IMR-90 (cell line): Measurements from ENCODE around the gene ACSL3. TPM values are rescaled to one million over a fixed set of nuclear protein-coding genes. Genes with fewer than 3 reads are reported as not detected.

ENCODE experiments used
- ATAC-seq: fragments of 200-7000 bp; cut with Tn5 transposase; 2 replicates; pipeline ENCODE4 v1.9.1; 2020; ENCODE audit warnings: low read depth, mild to moderate bottlenecking, moderate library complexity
- BruUV-seq: library from RNA; stranded (reverse); fragments of 400-500 nt; replicated peaks from 2 replicates; lab custom pipeline; 2021; lab: Mats Ljungman, UMichigan
- CTCF ChIA-PET: fragments of 300-600 bp; formaldehyde crosslinking; extraction: SDS; loops from one replicate; lab custom pipeline; 2021; ENCODE audit warnings: antibody characterized with exemption; lab: Yijun Ruan, JAX
- POLR2A ChIA-PET: fragments of 300-600 bp; sonication (Branson Sonifier 250); formaldehyde crosslinking; loops from one replicate; lab custom pipeline; 2022; ENCODE audit warnings: antibody characterized with exemption; ENCODE audit not compliant: unreplicated experiment; lab: Charles Lee
- DNase-seq: peaks from one replicate; pipeline ENCODE4 v3.0.0; 2013
- H2AFZ ChIP-seq: replicated peaks from 2 replicates; pipeline ENCODE3; 2013; ENCODE audit warnings: low read length, mild to moderate bottlenecking; ENCODE audit not compliant: poor library complexity
- H2AK5ac ChIP-seq: 2 replicates; pipeline ENCODE4 v1.6.1; 2013; ENCODE audit warnings: low read depth, low read length, inconsistent platforms
- H2AK9ac ChIP-seq: replicated peaks from 2 replicates; pipeline ENCODE3; 2013; ENCODE audit warnings: mild to moderate bottlenecking, low read depth, low read length, moderate library complexity; ENCODE audit not compliant: poor library complexity
- H2BK120ac ChIP-seq: 2 replicates; pipeline ENCODE4 v1.6.1; 2013; ENCODE audit warnings: low read depth, low read length, inconsistent platforms
- H2BK15ac ChIP-seq: 3 replicates; pipeline ENCODE4 v1.6.1; 2013; ENCODE audit warnings: low read depth, low read length, inconsistent platforms
- H2BK20ac ChIP-seq: 2 replicates; pipeline ENCODE4 v1.6.1; 2013; ENCODE audit warnings: low read depth, mild to moderate bottlenecking, inconsistent platforms, low read length, moderate library complexity
- H2BK5ac ChIP-seq: 2 replicates; pipeline ENCODE4 v1.6.1; 2013; ENCODE audit warnings: mild to moderate bottlenecking, low read depth, low read length, inconsistent platforms; ENCODE audit not compliant: poor library complexity, severe bottlenecking
- H3K14ac ChIP-seq: replicated peaks from 2 replicates; pipeline ENCODE4 v1.6.1; 2013; ENCODE audit warnings: low read depth, low read length, inconsistent platforms
- H3K18ac ChIP-seq: 2 replicates; pipeline ENCODE4 v1.6.1; 2013; ENCODE audit warnings: low read depth, low read length, control low read depth
- H3K23ac ChIP-seq: 2 replicates; pipeline ENCODE4 v1.6.1; 2013; ENCODE audit warnings: low read depth, low read length, inconsistent platforms
- H3K27ac ChIP-seq: 2 replicates; pipeline ENCODE4 v1.5.1; 2013; ENCODE audit warnings: mild to moderate bottlenecking, control low read depth, low read length; ENCODE audit not compliant: insufficient read depth
- H3K27me3 ChIP-seq: 2 replicates; pipeline ENCODE4 v1.6.1; 2013; ENCODE audit warnings: low read length; ENCODE audit not compliant: control insufficient read depth, insufficient read depth
- H3K36me3 ChIP-seq: 2 replicates; pipeline ENCODE4 v1.6.1; 2013; ENCODE audit warnings: low read length, mixed read lengths; ENCODE audit not compliant: control insufficient read depth, insufficient read depth
- H3K4ac ChIP-seq: 2 replicates; pipeline ENCODE4 v1.6.1; 2013; ENCODE audit warnings: low read depth, low read length, inconsistent platforms
- H3K4me1 ChIP-seq: 2 replicates; pipeline ENCODE4 v1.6.1; 2013; ENCODE audit warnings: low read length, mixed read lengths; ENCODE audit not compliant: control insufficient read depth, insufficient read depth
- H3K4me2 ChIP-seq: 2 replicates; pipeline ENCODE4 v1.6.1; 2013; ENCODE audit warnings: low read depth, mild to moderate bottlenecking, control low read depth, low read length, moderate library complexity
- H3K4me3 ChIP-seq: 2 replicates; pipeline ENCODE4 v1.5.1; 2013; ENCODE audit warnings: low read depth, mild to moderate bottlenecking, control low read depth, low read length, moderate library complexity; ENCODE audit not compliant: insufficient read depth
- H3K56ac ChIP-seq: 2 replicates; pipeline ENCODE4 v1.6.1; 2013; ENCODE audit warnings: low read length, inconsistent platforms; ENCODE audit not compliant: insufficient read depth; ENCODE audit errors: extremely low read depth
- H3K79me1 ChIP-seq, 2 experiments: 2 replicates each; pipeline ENCODE4 v1.6.1; 2013; ENCODE audit warnings: low read length in 2 of 2, inconsistent platforms in 1 of 2, low read depth in 1 of 2
- H3K9ac ChIP-seq: 2 replicates; pipeline ENCODE4 v1.6.1; 2013; ENCODE audit warnings: low read depth, low read length, control low read depth
- H3K9me1 ChIP-seq: 2 replicates; pipeline ENCODE4 v1.6.1; 2013; ENCODE audit warnings: low read length, inconsistent platforms; ENCODE audit not compliant: insufficient read depth
- H3K9me3 ChIP-seq: 2 replicates; pipeline ENCODE4 v1.6.1; 2013; ENCODE audit warnings: low read length; ENCODE audit not compliant: control insufficient read depth, insufficient read depth
- H4K20me1 ChIP-seq: 2 replicates; pipeline ENCODE4 v1.6.1; 2013; ENCODE audit warnings: low read length, inconsistent platforms; ENCODE audit not compliant: insufficient read depth
- H4K5ac ChIP-seq: 2 replicates; pipeline ENCODE4 v1.6.1; 2013; ENCODE audit warnings: mild to moderate bottlenecking, low read depth, low read length, control low read depth
- H4K8ac ChIP-seq, 2 experiments: 2 replicates each; pipeline ENCODE4 v1.6.1; 2013; ENCODE audit warnings: low read depth in 2 of 2, low read length in 2 of 2, control low read depth in 1 of 2, inconsistent platforms in 1 of 2
- H4K91ac ChIP-seq: 2 replicates; pipeline ENCODE4 v1.6.1; 2013; ENCODE audit warnings: low read depth, low read length, inconsistent platforms; ENCODE audit not compliant: insufficient read depth
- BHLHE40 ChIP-seq: fragments of 150-350 bp; IDR thresholded peaks from 2 replicates; pipeline ENCODE4 v1.6.1; 2016; ENCODE audit warnings: mild to moderate bottlenecking, low read depth, low read length
- CEBPB ChIP-seq: IDR thresholded peaks from 2 replicates; pipeline ENCODE4 v1.6.1; 2012; ENCODE audit warnings: low read depth, low read length, improper control_type of control experiment
- CHD1 ChIP-seq: IDR thresholded peaks from 2 replicates; pipeline ENCODE4 v1.6.1; 2012; ENCODE audit warnings: low read depth, low read length, improper control_type of control experiment
- FOS ChIP-seq: fragments of 150-350 bp; IDR thresholded peaks from 2 replicates; pipeline ENCODE4 v1.6.1; 2016; ENCODE audit warnings: low read depth, low read length
- MAFK ChIP-seq: IDR thresholded peaks from 2 replicates; pipeline ENCODE4 v1.6.1; 2012; ENCODE audit warnings: low read depth, low read length, improper control_type of control experiment
- MAZ ChIP-seq: IDR thresholded peaks from 2 replicates; pipeline ENCODE4 v1.6.1; 2012; ENCODE audit warnings: low read depth, mild to moderate bottlenecking, low read length, improper control_type of control experiment, moderate library complexity, borderline replicate concordance
- MXI1 ChIP-seq: IDR thresholded peaks from 2 replicates; pipeline ENCODE4 v1.6.1; 2012; ENCODE audit warnings: low read depth, mild to moderate bottlenecking, low read length, moderate library complexity, borderline replicate concordance
- NFE2L2 ChIP-seq: fragments of 150-350 bp; IDR thresholded peaks from 2 replicates; pipeline ENCODE4 v1.6.1; 2016; ENCODE audit warnings: low read depth, mild to moderate bottlenecking, low read length
- POLR2A ChIP-seq: IDR thresholded peaks from 2 replicates; pipeline ENCODE4 v1.6.1; 2012; ENCODE audit warnings: mild to moderate bottlenecking, low read depth, low read length
- RAD21 ChIP-seq: IDR thresholded peaks from 2 replicates; pipeline ENCODE4 v1.6.1; 2012; ENCODE audit warnings: low read length, improper control_type of control experiment
- RCOR1 ChIP-seq: IDR thresholded peaks from 2 replicates; pipeline ENCODE4 v1.6.1; 2012; ENCODE audit warnings: mild to moderate bottlenecking, low read length, improper control_type of control experiment; ENCODE audit not compliant: insufficient replicate concordance
- RFX5 ChIP-seq: IDR thresholded peaks from 2 replicates; pipeline ENCODE4 v1.8.0; 2012; ENCODE audit warnings: low read depth, mild to moderate bottlenecking, low read length, moderate library complexity
- SMC3 ChIP-seq: fragments of 150-350 bp; IDR thresholded peaks from 2 replicates; pipeline ENCODE4 v1.6.1; 2016; ENCODE audit warnings: low read depth, mild to moderate bottlenecking, antibody characterized with exemption, low read length, moderate library complexity
- WGBS, 2 experiments: methylation state at CpG; one replicate each; pipeline versions ENCODE4 v1.1.5 to v1.1.7; 2013; ENCODE audit warnings: missing lambda C conversion rate in 2 of 2; ENCODE audit not compliant: insufficient read length in 1 of 2; ENCODE audit errors: extremely low coverage in 2 of 2; 5-methylcytosine and 5-hydroxymethylcytosine counted together
- dilution Hi-C: fragments of 300-500 bp; cut with HindIII; formaldehyde crosslinking; loops from one replicate; pipeline ENCODE4 v1.14.3; 2018; ENCODE audit warnings: low sequenced_read_pairs; ENCODE audit not compliant: unreplicated experiment
- in situ Hi-C: fragments of 300-500 bp; cut with MboI; formaldehyde crosslinking; loops from 3 replicates; pipeline ENCODE4 v1.14.3; 2019; ENCODE audit warnings: low sequenced_read_pairs, inconsistent platforms, mixed read lengths
- intact Hi-C: fragments of 100-400 bp; cut with micrococcal nuclease; formaldehyde crosslinking; loops from 2 replicates; pipeline ENCODE4 v1.10.0; 2022
- polyA plus RNA-seq, 3 experiments: library from polyadenylated mRNA; depleted of rRNA; stranded (reverse); fragments of >200 nt; gene quantifications; 2 replicates each; pipeline ENCODE4 v1.2.3, GENCODE V29; 2012; ENCODE audit warnings: low replicate concordance in 1 of 3
- total RNA-seq: library from RNA; depleted of rRNA; stranded (reverse); fragments of >200 nt; gene quantifications from 2 replicates; pipeline ENCODE4 v1.2.3, GENCODE V29; 2012
- TF ChIP-seq, protein P1 (sequence below): fragments of 150-350 bp; IDR thresholded peaks from 2 replicates; pipeline ENCODE4 v1.6.1; 2017; ENCODE audit warnings: mild to moderate bottlenecking, antibody characterized with exemption, low read length, low read depth
- TF ChIP-seq, protein P2 (sequence below): fragments of 150-350 bp; IDR thresholded peaks from 2 replicates; pipeline ENCODE4 v1.6.1; 2016; ENCODE audit warnings: low read depth, mild to moderate bottlenecking, low read length, moderate library complexity, borderline replicate concordance

Gene ACSL3
- total and polyA plus RNA-seq, 2 of the 4 experiments (the other 2 are of a cell fraction): 31.0 to 84.2 TPM

DNA sequence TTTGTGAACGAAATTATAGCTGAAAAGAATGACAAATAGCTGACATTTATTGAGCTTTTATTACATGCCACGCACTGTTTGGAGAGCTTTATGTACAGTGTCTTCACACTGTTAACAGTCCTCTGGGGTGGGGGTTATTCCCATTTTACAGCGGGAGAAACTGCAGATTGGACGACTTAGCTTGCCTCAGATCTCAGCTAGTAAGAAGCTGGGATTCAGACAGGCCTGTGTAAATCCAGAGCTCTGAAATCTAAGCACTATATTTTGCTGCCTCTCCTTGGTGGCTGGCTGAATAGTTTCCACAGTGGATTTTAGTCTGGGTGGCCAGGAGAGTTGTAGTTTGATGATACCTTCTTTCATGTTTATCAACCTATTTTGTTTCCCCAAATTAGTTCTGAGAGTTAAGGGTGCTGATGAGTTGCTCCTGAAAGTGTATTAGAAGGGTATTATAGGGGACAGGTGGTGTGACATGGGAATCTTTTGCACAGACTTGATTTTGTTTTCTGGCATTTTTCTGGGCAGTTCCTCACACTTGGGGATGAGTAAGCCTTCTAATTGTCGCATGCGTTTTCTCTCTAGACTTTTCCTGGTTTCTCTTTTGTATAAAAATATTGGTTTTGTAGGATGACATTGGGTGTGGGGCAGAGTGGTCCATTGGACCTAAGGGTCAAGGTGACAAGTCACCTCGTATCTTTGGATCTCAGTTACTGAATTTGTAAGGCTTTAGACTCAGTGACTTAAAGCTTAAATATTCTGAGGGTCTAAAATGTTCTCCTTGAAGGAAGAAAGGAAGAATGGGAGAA is 1.5 kb downstream of the ACSL3 start:
- H4K20me1 ChIP-seq: peaks cover 54% of the 10 kb centered on the region
- TF ChIP-seq MAZ: no peak
- TF ChIP-seq CHD1: no peak
- TF ChIP-seq NFE2L2: no peak
- TF ChIP-seq, protein P1, sequence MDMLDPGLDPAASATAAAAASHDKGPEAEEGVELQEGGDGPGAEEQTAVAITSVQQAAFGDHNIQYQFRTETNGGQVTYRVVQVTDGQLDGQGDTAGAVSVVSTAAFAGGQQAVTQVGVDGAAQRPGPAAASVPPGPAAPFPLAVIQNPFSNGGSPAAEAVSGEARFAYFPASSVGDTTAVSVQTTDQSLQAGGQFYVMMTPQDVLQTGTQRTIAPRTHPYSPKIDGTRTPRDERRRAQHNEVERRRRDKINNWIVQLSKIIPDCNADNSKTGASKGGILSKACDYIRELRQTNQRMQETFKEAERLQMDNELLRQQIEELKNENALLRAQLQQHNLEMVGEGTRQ: no peak
- peak; percentile 41 for TF ChIP-seq RAD21
- TF ChIP-seq RFX5: no peak
- TF ChIP-seq MAFK: no peak
- no peak for TF ChIP-seq RCOR1
- TF ChIP-seq BHLHE40: no peak
- TF ChIP-seq POLR2A: no peak
- no peak for TF ChIP-seq CEBPB
- TF ChIP-seq, protein P2, sequence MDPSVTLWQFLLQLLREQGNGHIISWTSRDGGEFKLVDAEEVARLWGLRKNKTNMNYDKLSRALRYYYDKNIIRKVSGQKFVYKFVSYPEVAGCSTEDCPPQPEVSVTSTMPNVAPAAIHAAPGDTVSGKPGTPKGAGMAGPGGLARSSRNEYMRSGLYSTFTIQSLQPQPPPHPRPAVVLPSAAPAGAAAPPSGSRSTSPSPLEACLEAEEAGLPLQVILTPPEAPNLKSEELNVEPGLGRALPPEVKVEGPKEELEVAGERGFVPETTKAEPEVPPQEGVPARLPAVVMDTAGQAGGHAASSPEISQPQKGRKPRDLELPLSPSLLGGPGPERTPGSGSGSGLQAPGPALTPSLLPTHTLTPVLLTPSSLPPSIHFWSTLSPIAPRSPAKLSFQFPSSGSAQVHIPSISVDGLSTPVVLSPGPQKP: no peak
- no peak for TF ChIP-seq MXI1
- TF ChIP-seq FOS: no peak
- 0 out of 2 replicates have a peak, but pooled peaks have one; percentile 24 for TF ChIP-seq SMC3

More for the DNA sequence above, 1.5 kb downstream of the ACSL3 start:
- H3K79me1 ChIP-seq: peaks cover 0 to 43% of the 10 kb centered on the region in 2 experiments; a peak in 2 of 4 replicates
- TSS peak; percentile 56 for BruUV-seq
- H3K14ac ChIP-seq: peak overlapping the region; percentile 95
- peaks cover 8% of the 10 kb centered on the region for H3K9me1 ChIP-seq
- H3K9me3 ChIP-seq: no peaks in the 10 kb centered on the region
- DNase-seq (peak; percentile 62), ATAC-seq (peak; percentile 4; the same call in 1 of the 2 replicates)
- peak overlapping the region; percentile 92 for H2BK5ac ChIP-seq
- H4K91ac ChIP-seq: no peak overlapping the region
- H4K5ac ChIP-seq: no peak overlapping the region
- ChIA-PET POLR2A (interaction anchor here (0.6 to 0.8 kb wide), 2 partner anchors 19 to 53 kb away, joined by 3 to 5 read pairs; no protein-coding TSS in a partner anchor), CTCF (interaction anchor here (0.6 to 2.4 kb wide), 14 partner anchors 9 to 171 kb away, joined by 3 to 15 read pairs (median 4); no protein-coding TSS in a partner anchor)
- dilution Hi-C loops (no loop called here), in situ Hi-C loops (loop anchor here (5.0 kb wide), 1 partner anchor 155 kb away; no protein-coding TSS in a partner anchor), intact Hi-C loops (loop anchor here (1.0 to 5.0 kb wide), 3 partner anchors 80 to 170 kb away; no protein-coding TSS in a partner anchor)
- peak overlapping the region; percentile 46 for H2AK9ac ChIP-seq
- 0 out of 2 replicates have a peak overlapping the region, but pooled peaks have one; percentile 38 for H2BK120ac ChIP-seq
- peak overlapping the region; percentile 36; the same call in 1 of the 2 replicates for H3K4ac ChIP-seq
- no peak overlapping the region for H4K8ac ChIP-seq
- no peak overlapping the region for H2AK5ac ChIP-seq
- H3K4me3 ChIP-seq: peak overlapping the region; percentile 98
- no peak overlapping the region for H2BK20ac ChIP-seq
- WGBS, 2 experiments: 0% methylated on average over 1 of the region's 7 CpGs; no CpG with 5 or more reads in 1 of the 2 experiments
- H3K27ac ChIP-seq: peak overlapping the region; percentile 94; the same call in 1 of the 2 replicates
- no peaks in the 10 kb centered on the region for H3K27me3 ChIP-seq
- peak overlapping the region; percentile 75 for H3K4me2 ChIP-seq
- no peak overlapping the region for H2AFZ ChIP-seq
- H3K56ac ChIP-seq: peak overlapping the region; percentile 60; the same call in 1 of the 2 replicates
- H2BK15ac ChIP-seq: no peak overlapping the region
- no peaks in the 10 kb centered on the region for H3K36me3 ChIP-seq
- peak overlapping the region; percentile 33; the same call in 1 of the 2 replicates for H3K18ac ChIP-seq
- H3K4me1 ChIP-seq: peaks cover 10% of the 10 kb centered on the region
- H3K23ac ChIP-seq: peak overlapping the region; percentile 89
- H3K9ac ChIP-seq: peak overlapping the region; percentile 97
